ENCODE results near the gene PTPDC1.

DNA sequence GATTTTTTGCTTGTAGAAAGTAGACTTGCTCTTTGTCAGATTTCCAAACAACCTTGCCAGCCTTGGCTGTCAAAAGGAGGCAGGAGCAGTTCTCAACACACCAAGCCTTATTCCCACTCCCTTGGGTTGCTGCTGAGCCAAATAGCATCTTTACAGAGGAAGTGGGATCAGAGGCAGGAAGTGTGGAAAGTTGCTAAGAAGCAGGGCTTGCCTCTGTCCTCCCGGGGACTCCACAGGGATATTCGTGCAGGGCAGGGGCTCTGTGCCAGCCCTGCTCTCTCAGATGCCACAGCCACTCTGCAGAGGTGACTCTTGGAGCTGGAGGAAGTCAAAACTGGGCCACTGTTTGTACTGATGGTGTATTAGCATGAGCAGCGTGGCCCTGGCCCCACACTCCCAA, 24.3 kb downstream of the PTPDC1 start:
- TF ChIP-seq POLR2A (IDR thresholded peaks at IDR 0.05), result no peak
- TF ChIP-seq, protein P1, sequence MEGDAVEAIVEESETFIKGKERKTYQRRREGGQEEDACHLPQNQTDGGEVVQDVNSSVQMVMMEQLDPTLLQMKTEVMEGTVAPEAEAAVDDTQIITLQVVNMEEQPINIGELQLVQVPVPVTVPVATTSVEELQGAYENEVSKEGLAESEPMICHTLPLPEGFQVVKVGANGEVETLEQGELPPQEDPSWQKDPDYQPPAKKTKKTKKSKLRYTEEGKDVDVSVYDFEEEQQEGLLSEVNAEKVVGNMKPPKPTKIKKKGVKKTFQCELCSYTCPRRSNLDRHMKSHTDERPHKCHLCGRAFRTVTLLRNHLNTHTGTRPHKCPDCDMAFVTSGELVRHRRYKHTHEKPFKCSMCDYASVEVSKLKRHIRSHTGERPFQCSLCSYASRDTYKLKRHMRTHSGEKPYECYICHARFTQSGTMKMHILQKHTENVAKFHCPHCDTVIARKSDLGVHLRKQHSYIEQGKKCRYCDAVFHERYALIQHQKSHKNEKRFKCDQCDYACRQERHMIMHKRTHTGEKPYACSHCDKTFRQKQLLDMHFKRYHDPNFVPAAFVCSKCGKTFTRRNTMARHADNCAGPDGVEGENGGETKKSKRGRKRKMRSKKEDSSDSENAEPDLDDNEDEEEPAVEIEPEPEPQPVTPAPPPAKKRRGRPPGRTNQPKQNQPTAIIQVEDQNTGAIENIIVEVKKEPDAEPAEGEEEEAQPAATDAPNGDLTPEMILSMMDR (IDR thresholded peaks at IDR 0.05 in 4 of 5, conservative IDR thresholded peaks at IDR 0.05 in 1 of 5), result no peak
